Breast epithelium (tissue), 3 donors: ENCODE data around the gene FAM20C.

ENCODE experiments used
- CTCF ChIP-seq, 3 donors: fragments of 450-650 bp; IDR thresholded peaks; one replicate each; pipeline ENCODE4 v1.5.1; 2016 to 2017; ENCODE audit warnings: antibody characterized with exemption in 3 of 3, mild to moderate bottlenecking in 3 of 3, moderate library complexity in 3 of 3
- POLR2A ChIP-seq: fragments of 450-650 bp; IDR thresholded peaks from one replicate; pipeline ENCODE4 v1.6.1; 2016; ENCODE audit warnings: antibody characterized with exemption, mild to moderate bottlenecking, moderate library complexity
- POLR2AphosphoS5 ChIP-seq, 3 donors: sonication (generic); formaldehyde crosslinking; IDR thresholded peaks; one replicate each; pipeline ENCODE4 v1.6.1; 2017; ENCODE audit warnings: antibody characterized with exemption in 3 of 3

- no peak for TF ChIP-seq CTCF (IDR thresholded peaks at IDR 0.05)
- TF ChIP-seq POLR2AphosphoS5 (IDR thresholded peaks at IDR 0.05) = no peak
- no peak for TF ChIP-seq POLR2A
Measured at GRCh38 chr7:189719-190118, 2.7 kb upstream of the FAM20C start.
